ENCODE data around the gene XKR7.
"Not testable (repeated sequence)": the region's sequence is repeated elsewhere in the genome, so short reads cannot be mapped to it uniquely, and the experiment has no call there.

Gene XKR7

DNA sequence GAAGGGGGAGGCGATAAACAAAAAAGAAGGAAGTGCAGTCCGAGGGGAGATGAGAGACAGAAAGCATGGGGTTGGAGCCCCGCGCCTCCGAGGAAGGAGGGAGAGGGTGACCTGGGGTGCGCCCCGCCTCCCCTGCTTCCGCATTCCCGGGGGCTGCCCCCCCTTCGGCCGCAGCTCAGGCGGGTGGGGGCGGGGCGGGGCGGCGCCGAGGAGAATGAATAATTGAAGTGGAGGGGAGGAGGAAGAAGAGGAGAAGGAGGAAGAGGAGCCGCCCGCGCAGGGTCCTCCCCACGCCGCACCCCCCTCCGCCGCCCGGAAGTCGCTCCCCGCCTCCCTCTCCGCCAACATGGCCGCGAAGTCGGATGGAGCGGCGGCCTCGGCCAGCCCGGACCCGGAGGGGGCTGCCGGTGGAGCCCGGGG, at the start of gene XKR7:
XKR7 (plus strand) TSS at position 322 of the 420 bp plus-strand sequence; CDS start at position 347, 25 bp downstream.
- DNase-seq = peak; percentile 66

GRCh38 chr20:31918466-31919105, 49.4 kb upstream of the XKR7 start:
- DNase-seq = no peak

- peak; percentile 5 for DNase-seq
Observed at GRCh38 chr20:31919410-31920155, 48.4 kb upstream of the XKR7 start.

GRCh38 chr20:31920275-31920855, 47.6 kb upstream of the XKR7 start:
- no peak for DNase-seq

DNA sequence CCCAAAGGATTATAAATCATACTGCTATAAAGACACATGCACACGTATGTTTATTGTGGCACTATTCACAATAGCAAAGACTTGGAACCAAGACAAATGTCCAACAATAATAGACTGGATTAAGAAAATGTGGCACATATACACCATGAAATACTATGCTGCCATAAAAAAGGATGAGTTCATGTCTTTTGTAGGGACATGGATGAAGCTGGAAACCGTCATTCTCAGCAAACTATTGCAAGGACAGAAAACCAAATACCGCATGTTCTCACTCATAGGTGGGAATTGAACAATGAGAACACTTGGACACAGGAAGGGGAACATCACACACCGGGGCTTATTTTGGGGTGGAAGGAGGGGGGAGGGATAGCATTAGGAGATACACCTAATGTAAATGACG, 46.5 kb upstream of the XKR7 start:
- DNase-seq = not testable (repeated sequence)

DNA sequence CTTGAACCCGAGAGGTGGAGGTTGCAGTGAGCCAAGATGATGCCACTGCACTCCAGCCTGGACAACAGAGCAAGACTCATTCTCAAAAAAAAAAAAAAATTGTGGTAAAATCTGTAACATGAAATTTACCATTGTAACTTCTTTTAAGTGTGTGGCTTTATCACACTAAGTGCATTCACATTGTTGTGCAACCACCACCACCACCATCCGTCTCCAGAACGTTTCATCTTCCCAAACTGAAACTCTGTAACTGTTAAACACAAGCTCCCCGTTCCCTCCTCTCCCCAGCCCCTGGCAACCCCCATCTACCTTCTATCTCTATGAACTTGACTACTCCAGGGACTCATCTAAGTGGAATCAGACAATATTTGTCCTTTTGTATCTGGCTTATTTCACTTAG, 45.8 kb upstream of the XKR7 start:
- no peak for DNase-seq

DNA sequence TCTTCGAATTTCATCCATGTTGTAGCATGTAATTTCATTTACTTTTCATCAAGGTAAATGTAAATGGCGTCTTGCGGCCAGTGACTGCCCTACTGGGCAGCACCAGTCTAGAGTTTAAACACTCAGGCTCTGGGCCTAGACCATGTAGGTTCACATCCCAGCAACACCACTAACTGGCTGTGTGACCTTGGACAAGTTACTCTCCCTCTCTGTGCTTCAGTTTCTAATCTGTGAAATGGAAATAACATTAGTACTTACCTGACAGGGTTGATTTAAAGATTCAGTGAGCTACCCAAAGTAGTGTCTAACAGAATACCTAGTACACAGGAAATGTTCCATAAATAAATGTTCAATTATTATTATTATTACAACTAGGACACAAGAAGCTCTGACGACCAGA, 45.4 kb upstream of the XKR7 start:
- no peak for DNase-seq

GRCh38 chr20:31923388-31924331, 44.3 kb upstream of the XKR7 start:
- DNase-seq = no peak

- no peak for DNase-seq
Observed at GRCh38 chr20:31924561-31924960, 43.4 kb upstream of the XKR7 start.

DNA sequence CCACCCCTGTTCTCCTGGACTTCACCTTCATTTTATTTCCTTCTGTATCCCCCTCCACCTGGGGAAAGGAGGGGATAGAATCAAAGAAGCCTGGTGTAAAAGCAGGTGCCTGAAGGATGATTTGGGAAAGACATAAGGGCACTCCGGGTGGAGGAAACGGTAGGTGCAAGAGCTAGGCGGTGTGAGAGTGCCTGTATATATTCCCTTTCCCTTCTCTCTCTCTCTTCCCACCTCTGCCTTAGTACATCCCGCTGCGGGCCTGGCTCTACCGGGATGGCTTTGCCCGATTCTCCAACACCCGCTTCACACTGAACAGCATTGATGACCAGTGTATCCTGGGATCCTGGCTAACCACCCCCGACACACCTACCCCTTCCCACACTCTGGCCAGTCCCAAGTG, 42.3 kb upstream of the XKR7 start:
- DNase-seq = no peak

DNA sequence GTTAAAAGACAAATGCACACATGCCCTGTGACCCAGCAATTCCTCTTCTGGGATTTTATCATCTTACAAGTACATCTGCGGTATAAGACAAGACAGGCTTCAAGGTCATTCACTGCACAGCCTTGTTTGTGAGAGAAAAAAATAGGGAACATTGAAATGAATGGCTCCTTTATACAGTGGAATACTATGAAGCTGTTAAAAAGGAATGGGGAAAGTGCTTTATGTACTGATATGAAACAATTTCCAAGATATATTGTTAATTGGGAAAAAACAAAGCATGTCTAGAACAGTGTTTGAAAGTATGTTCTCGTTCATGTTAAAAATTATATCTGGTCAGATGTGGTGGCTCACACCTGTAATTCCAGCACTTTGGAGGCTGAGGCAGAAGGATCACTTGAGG, 41.5 kb upstream of the XKR7 start:
- no peak for DNase-seq

- DNase-seq = no peak
Observed at GRCh38 chr20:31927627-31928159, 40.3 kb upstream of the XKR7 start.

DNA sequence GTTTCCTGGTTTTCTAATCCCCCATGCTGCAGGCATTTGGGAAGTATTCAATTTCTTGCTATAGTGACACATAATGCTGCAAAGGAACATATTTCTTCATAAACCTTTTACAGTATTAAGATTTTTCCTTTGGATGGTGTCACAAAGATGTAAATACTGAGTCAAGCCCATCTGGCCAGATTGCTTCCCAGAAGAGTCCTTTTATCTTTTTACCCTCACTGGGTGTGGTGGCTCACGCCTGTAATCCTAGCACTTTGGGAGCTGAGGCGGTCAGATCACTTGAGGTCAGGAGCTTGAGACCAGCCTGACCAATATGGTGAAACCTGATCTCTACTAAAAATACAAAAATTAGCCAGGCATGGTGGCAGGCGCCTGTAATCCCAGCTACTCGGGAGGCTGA, 38.3 kb upstream of the XKR7 start:
- DNase-seq = not testable (repeated sequence)

- no peak for DNase-seq
Observed at GRCh38 chr20:31930779-31931178, 37.2 kb upstream of the XKR7 start.

- no peak for DNase-seq
Observed at GRCh38 chr20:31933698-31934097, 34.3 kb upstream of the XKR7 start.

- no peak for DNase-seq
Observed at GRCh38 chr20:31934491-31934890, 33.5 kb upstream of the XKR7 start.

GRCh38 chr20:31934968-31935764, 32.8 kb upstream of the XKR7 start:
- no peak for DNase-seq

GRCh38 chr20:31936420-31936819, 31.5 kb upstream of the XKR7 start:
- no peak for DNase-seq

GRCh38 chr20:31937820-31938219, 30.1 kb upstream of the XKR7 start:
- no peak for DNase-seq

GRCh38 chr20:31939661-31940060, 28.3 kb upstream of the XKR7 start:
- no peak for DNase-seq

GRCh38 chr20:31943052-31943471, 24.9 kb upstream of the XKR7 start:
- DNase-seq = no peak

DNA sequence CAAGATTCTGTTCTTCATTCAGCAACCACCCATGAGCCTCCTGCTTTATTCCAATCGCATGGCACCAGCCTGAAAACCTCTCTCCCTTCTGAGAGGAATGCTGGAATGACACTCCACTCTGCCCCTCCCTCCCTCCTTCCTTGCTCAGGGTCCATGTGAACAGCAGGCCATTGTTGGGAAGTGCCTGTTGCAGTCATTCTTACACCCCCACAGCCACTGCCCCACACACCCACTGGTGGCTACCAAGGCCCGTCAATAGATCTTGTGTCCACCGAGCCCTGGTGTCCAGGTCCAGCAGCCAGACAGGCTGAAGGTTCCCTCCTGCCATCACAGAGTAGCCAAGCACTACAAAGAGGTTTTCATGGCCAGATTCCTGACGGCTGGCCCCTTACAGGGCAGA, 22.6 kb upstream of the XKR7 start:
- DNase-seq = no peak

Data from NCI-H526 treated with DMSO at 0.1 percent for 48 hours (cell line).